ENCODE results near the gene LRRC71. TPM values are rescaled to one million over a fixed set of nuclear protein-coding genes. Genes with fewer than 3 reads are reported as not detected.

The LRRC71 gene
- total and polyA plus RNA-seq, 2 of the 8 experiments (the other 6 are each of a cell fraction or from before 2014, with no cell fraction given) = 0.05 TPM; not detected in 1

- H3K4me2 ChIP-seq (ENCODE audit: insufficient read depth in 1 of 2, low read depth in 2 of 2, low read length in 2 of 2) = no peak overlapping the region
- ChIA-PET CTCF (ENCODE audit: partially characterized antibody) (interaction anchor here (11.8 kb wide), 1 partner anchor 43 kb away, joined by 287 read pairs; the partner anchor contains the start of gene PEAR1), POLR2A (ENCODE audit: partially characterized antibody) (no interaction called here)
- no peak overlapping the region for H2BK20ac ChIP-seq (ENCODE audit: low read length)
- no peak overlapping the region for H3K4me3 ChIP-seq (ENCODE audit: extremely low read depth in 1 of 4, insufficient read depth in 2 of 4, low read depth in 3 of 4, low read length in 4 of 4)
- no peak overlapping the region for H2BK120ac ChIP-seq (replicated peaks; ENCODE audit: low read depth, low read length)
- no peak overlapping the region for H3K18ac ChIP-seq (ENCODE audit: extremely low read depth, low read length)
- H3K27me3 ChIP-seq (replicated peaks in 1 of 4; ENCODE audit: control insufficient read depth in 3 of 4, extremely low read depth in 1 of 4, insufficient read depth in 3 of 4, low read length in 3 of 4) = peaks cover 22 to 41% (median 39%) of the 10 kb centered on the region in 4 experiments
- FAIRE-seq (no peak), DNase-seq (ENCODE audit: low read depth in 1 of 2, low spot score in 2 of 2) (no peak)
- no peaks in the 10 kb centered on the region for H3K79me1 ChIP-seq (ENCODE audit: low read depth, low read length)
- no peak overlapping the region; the same call in 1 of the 2 replicates for H2BK15ac ChIP-seq (ENCODE audit: low read length)
- peaks cover 5% of the 10 kb centered on the region; the same call in 1 of the 2 replicates for H3K23me2 ChIP-seq (ENCODE audit: low read depth, low read length)
- no peak overlapping the region for H2AK5ac ChIP-seq (ENCODE audit: low read depth, low read length)
- H4K20me1 ChIP-seq (replicated peaks in 1 of 2; ENCODE audit: control insufficient read depth in 1 of 2, insufficient read depth in 2 of 2, low read length in 2 of 2) = peaks cover 0 to 10% of the 10 kb centered on the region in 2 experiments
- H4K91ac ChIP-seq (replicated peaks; ENCODE audit: insufficient read length, low read length) = no peak overlapping the region
- no peaks in the 10 kb centered on the region for H3K9me3 ChIP-seq (ENCODE audit: insufficient read depth in 2 of 2, low read depth in 1 of 2, low read length in 1 of 2)
- no peak overlapping the region for H3K23ac ChIP-seq (ENCODE audit: insufficient read length)
- no peak overlapping the region for H4K8ac ChIP-seq (ENCODE audit: extremely low read depth, insufficient read depth, low read length)
- no peak overlapping the region for H2BK12ac ChIP-seq (ENCODE audit: low read depth, low read length)
- H2BK5ac ChIP-seq (ENCODE audit: low read depth, low read length) = no peak overlapping the region
- no peak overlapping the region for H3K4ac ChIP-seq (replicated peaks; ENCODE audit: insufficient read length, low read depth, low read length)
- H3K36me3 ChIP-seq (ENCODE audit: control insufficient read depth in 2 of 4, insufficient read depth in 4 of 4, low read length in 3 of 4) = peaks cover 0 to 4% (median 0%) of the 10 kb centered on the region in 4 experiments; a peak in 1 of 8 replicates
- no peak overlapping the region for H2AFZ ChIP-seq (ENCODE audit: low read length)
- no peak overlapping the region for H3K27ac ChIP-seq (ENCODE audit: low read depth, low read length)
- no peak overlapping the region; a peak in 1 of 7 replicates for H3K9ac ChIP-seq (replicated peaks in 1 of 4; ENCODE audit: extremely low read depth in 1 of 4, low read depth in 3 of 4, low read length in 3 of 4)
- 53% methylated on average over 4 of the region's 4 CpGs; no CpG with 5 or more reads in 1 of the 2 experiments for WGBS, 2 experiments (ENCODE audit: extremely low coverage in 1 of 2, insufficient coverage in 1 of 2, insufficient read length in 1 of 2, insufficient replicate concordance in 2 of 2, low coverage in 1 of 2, low lambda C conversion rate in 2 of 2, missing lambda C conversion rate in 1 of 2)
- H3K14ac ChIP-seq (ENCODE audit: insufficient read length) = no peak overlapping the region
- TF ChIP-seq POLR2A (IDR thresholded peaks at IDR 0.05; ENCODE audit: control extremely low read depth in 1 of 2, low read depth in 2 of 2, low read length in 2 of 2) = 0 out of 3 replicates have a peak, but pooled peaks of 1 of the 2 experiments have one; percentile 4
- TF ChIP-seq POU5F1 (IDR thresholded peaks at IDR 0.05; ENCODE audit: low read depth, low read length) = no peak
- TF ChIP-seq ZNF274 (IDR thresholded peaks at IDR 0.05; ENCODE audit: borderline replicate concordance, extremely low read depth, low read length) = no peak
- no peak for TF ChIP-seq TBP (IDR thresholded peaks at IDR 0.05; ENCODE audit: low read depth, low read length)
- no peak for TF ChIP-seq CEBPB (IDR thresholded peaks at IDR 0.05; ENCODE audit: low read depth, low read length)
- TF ChIP-seq TEAD4 (IDR thresholded peaks at IDR 0.05; ENCODE audit: low read depth, low read length) = peak; percentile 68
- TF ChIP-seq USF2 (IDR thresholded peaks at IDR 0.05; ENCODE audit: low read length) = no peak
- H4K5ac ChIP-seq (ENCODE audit: insufficient read length, low read depth, low read length) = no peak overlapping the region
- peaks cover 0 to 6% (median 3%) of the 10 kb centered on the region in 4 experiments; a peak in 4 of 7 replicates for H3K4me1 ChIP-seq (replicated peaks in 1 of 4; ENCODE audit: control insufficient read depth in 3 of 4, insufficient read depth in 4 of 4, low read length in 3 of 4)
- no peaks in the 10 kb centered on the region for H3K79me2 ChIP-seq (ENCODE audit: control insufficient read depth in 1 of 2, insufficient read depth in 2 of 2, low read length in 2 of 2)
- H3K56ac ChIP-seq (replicated peaks; ENCODE audit: insufficient read length, low read depth, low read length) = no peak overlapping the region
Observed at GRCh38 chr1:156930483-156930882, 10.1 kb downstream of the LRRC71 start.
